Muscle layer of duodenum (tissue), 2 donors: ENCODE measurements around the gene PRMT2.
"Not testable (repeated sequence)": the region's sequence is repeated elsewhere in the genome, so short reads cannot be mapped to it uniquely, and the experiment has no call there.

Experiments
- H3K27ac ChIP-seq: one replicate; pipeline ENCODE4 v1.7.0; 2013; ENCODE audit warnings: mild to moderate bottlenecking, low read length
- H3K27me3 ChIP-seq: one replicate; pipeline ENCODE4 v1.7.0; 2013; ENCODE audit warnings: low read depth, mild to moderate bottlenecking, control low read depth, low read length
- H3K36me3 ChIP-seq, 2 donors: one replicate each; pipeline ENCODE4 v1.7.0; 2013; ENCODE audit warnings: low read length in 2 of 2, control low read depth in 1 of 2, mild to moderate bottlenecking in 1 of 2; ENCODE audit not compliant: insufficient read depth in 2 of 2, control insufficient read depth in 1 of 2
- H3K4me1 ChIP-seq, 2 donors: one replicate each; pipeline ENCODE4 v1.7.0; 2013; ENCODE audit warnings: low read length in 2 of 2, mild to moderate bottlenecking in 2 of 2, control low read depth in 1 of 2, moderate library complexity in 1 of 2; ENCODE audit not compliant: insufficient read depth in 2 of 2, control insufficient read depth in 1 of 2
- H3K4me3 ChIP-seq, 2 donors: one replicate each; pipeline ENCODE4 v1.7.0; 2013; ENCODE audit warnings: low read length in 2 of 2, low read depth in 1 of 2, mild to moderate bottlenecking in 1 of 2
- H3K9me3 ChIP-seq, 2 donors: one replicate each; pipeline ENCODE4 v1.7.0; 2013; ENCODE audit warnings: low read length in 2 of 2, control low read depth in 1 of 2, mild to moderate bottlenecking in 1 of 2; ENCODE audit not compliant: control insufficient read depth in 1 of 2
- donor health status: healthy.

Gene PRMT2

DNA sequence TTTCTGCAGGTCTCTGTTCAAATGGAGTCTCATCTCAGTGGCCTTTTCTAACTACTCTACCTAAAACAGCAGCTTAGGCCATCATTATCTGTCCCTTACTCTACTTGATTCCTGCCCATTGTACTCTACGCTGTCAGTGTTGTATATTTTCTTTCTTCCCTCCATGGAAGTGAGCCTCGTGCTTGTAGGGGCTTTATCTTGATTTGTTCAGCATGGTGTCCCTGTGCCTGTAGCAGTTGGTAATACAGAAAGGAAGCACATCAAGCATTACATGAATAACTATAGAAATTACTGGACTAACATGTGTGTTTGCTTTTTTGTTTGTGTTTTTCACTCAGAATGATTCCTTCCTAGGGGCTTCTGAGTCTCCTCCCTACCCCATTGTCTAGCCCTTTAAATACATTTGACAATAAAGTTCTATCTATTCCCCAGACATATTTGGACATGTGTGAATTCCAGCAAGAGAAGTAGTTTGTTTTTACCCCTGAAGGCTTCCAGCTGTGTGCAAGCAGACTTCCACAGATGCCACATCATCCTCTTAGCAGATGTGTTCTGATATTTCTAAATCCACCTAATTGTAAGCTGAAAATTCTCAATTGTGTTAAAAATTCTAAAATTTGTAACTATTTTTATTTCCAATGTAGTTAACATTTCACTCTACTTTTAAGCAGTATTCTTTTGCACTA lies 40.3 kb downstream of the PRMT2 start:
- no peaks in the 10 kb centered on the region for H3K9me3 ChIP-seq
- H3K27me3 ChIP-seq, result no peaks in the 10 kb centered on the region
- H3K36me3 ChIP-seq, result no peaks in the 10 kb centered on the region
- H3K27ac ChIP-seq, result no peak overlapping the region
- H3K4me3 ChIP-seq, result no peak overlapping the region
- H3K4me1 ChIP-seq, result no peaks in the 10 kb centered on the region

GRCh38 chr21:46676542-46676941 lies 41.1 kb downstream of the PRMT2 start:
- not testable (repeated sequence) for H3K27ac ChIP-seq, H3K4me3 ChIP-seq, H3K36me3 ChIP-seq, H3K4me1 ChIP-seq, H3K9me3 ChIP-seq, H3K27me3 ChIP-seq

GRCh38 chr21:46681593-46681992 lies 46.1 kb downstream of the PRMT2 start:
- not testable (repeated sequence) for H3K27ac ChIP-seq, H3K4me3 ChIP-seq, H3K27me3 ChIP-seq, H3K36me3 ChIP-seq, H3K9me3 ChIP-seq, H3K4me1 ChIP-seq

GRCh38 chr21:46698652-46699051 lies 63.2 kb downstream of the PRMT2 start:
- H3K4me3 ChIP-seq, H3K9me3 ChIP-seq, H3K4me1 ChIP-seq, H3K27me3 ChIP-seq, H3K27ac ChIP-seq, H3K36me3 ChIP-seq: not testable (repeated sequence)

- H3K4me1 ChIP-seq, H3K9me3 ChIP-seq, H3K36me3 ChIP-seq, H3K27me3 ChIP-seq, H3K4me3 ChIP-seq, H3K27ac ChIP-seq: not testable (repeated sequence)
Measured at GRCh38 chr21:46699104-46699503, 63.6 kb downstream of the PRMT2 start.
